Inflammatory macrophage (primary cell): ENCODE results near the gene TRIM3.

ENCODE experiments used
- DNase-seq, 2 donors: peaks; one replicate each; pipeline ENCODE4 v3.0.0-alpha.2; 2020 to 2022

The TRIM3 gene

DNA sequence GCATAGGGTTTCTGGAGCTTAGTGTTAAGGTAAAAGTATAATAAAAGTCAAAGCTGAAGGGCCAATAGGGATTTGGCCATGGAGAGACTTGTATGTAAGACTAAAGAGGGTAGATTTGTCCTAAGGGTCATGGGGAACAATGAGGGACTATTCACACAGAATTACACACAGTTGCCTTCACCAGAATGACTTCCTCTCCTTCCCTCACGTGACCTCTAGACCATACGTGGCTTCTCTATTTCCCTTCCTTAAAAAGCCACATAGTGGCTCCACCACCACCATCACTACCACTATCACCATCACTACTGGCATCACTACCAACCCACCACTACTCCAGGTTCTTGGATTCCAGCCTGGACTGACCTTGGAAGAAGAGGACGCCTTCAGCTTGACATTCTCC, 35.7 kb downstream of the TRIM3 start:
- DNase-seq, result peak; percentile 76 to 80

GRCh38 chr11:6437423-6437822, 36.3 kb downstream of the TRIM3 start:
- no peak for DNase-seq

- DNase-seq, result no peak
Measured at GRCh38 chr11:6433998-6434660, 39.6 kb downstream of the TRIM3 start.

- DNase-seq, result no peak
Measured at GRCh38 chr11:6431861-6432260, 41.9 kb downstream of the TRIM3 start.

DNA sequence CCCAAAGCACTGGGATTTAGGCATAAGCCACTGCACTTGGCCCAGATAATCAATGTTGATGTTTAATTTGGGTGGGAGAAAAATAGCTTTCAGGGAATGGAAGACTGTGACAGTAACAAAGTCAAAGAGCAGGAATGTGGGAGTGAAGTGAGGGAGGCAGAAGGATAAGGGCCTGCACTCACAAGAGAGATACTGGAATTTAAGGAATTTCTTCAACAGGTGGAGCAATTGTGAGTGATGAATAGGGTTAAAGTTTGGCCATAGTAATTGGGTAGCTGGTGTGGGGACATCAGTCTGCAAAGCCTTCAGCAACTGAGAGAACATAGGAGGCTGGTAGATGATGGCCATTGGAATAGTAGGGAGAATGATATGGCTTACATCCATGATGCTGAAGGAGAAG, 46.2 kb downstream of the TRIM3 start:
- DNase-seq, result no peak

- DNase-seq, result no peak
Measured at GRCh38 chr11:6420677-6421076, 53.1 kb downstream of the TRIM3 start.

DNA sequence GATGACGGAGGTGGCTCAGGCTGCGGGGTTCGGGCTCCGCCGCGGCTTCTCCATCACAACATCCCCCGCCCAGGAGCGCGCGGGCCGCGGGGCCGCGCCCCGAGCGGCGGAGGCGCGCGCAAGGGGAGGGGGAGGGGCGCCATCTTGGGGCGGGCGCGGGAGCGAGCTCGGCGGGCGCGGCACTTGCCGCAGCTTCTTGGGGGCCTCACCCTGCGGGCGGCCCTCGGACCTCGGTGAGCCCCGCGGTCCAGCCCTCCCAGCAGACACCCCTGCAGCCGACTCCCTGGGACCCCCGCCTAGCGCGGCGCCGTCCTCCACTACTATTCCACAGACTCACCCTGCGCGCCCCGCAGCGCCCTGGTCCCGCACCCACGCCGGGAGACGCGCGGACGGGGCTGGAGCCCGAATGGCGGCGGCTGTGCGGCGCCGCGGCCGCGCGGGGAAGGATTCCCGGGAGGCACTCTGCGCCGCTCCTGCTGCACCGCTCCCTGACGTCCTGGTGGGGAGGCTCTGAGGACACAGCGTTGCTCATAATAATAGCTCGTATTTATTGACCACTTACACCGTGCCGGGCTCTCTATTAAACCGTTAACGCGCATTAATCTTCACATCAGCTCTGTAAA, 54.6 kb downstream of the TRIM3 start, which contains the start of gene APBB1:
Gene APBB1, minus strand, starts transcription at position 86 of the 623 bp plus-strand sequence. CDS start 7,747 bp downstream, outside the sequence.
- peak in 1 of 2 donors; percentile 25 for DNase-seq

GRCh38 chr11:6418557-6419008, 55.2 kb downstream of the TRIM3 start:
- DNase-seq, result no peak

DNA sequence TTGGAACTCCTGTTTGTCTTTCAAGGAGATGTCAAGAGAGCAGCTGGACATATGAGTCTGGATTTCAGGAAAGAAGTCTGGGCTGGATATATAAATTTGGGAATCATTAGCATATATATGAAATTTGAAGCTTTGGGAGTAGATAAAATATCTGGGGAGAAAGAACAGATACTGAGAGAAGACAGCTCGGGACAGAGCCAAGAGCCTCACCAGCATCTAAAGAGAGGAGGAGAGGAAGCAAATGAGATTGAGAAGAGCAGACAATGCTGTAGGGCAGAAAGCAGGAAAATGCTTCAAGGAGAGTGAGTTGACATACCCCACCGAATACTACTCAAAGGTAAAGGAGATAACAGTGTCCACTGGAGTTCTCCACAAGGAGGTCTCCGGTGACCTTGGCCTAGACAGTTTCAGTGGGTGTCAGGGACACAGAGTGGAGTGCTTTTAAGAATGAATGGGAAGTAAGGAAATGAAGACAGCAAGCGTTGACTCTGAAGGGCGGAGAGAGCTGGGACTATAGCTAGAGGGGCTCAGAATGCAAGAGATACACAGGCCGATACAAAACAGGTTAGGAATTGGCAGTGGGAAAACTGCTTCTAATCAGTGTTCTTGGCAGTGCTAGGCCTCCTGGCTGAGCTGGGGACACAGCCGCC, 55.7 kb downstream of the TRIM3 start:
- DNase-seq, result no peak

DNA sequence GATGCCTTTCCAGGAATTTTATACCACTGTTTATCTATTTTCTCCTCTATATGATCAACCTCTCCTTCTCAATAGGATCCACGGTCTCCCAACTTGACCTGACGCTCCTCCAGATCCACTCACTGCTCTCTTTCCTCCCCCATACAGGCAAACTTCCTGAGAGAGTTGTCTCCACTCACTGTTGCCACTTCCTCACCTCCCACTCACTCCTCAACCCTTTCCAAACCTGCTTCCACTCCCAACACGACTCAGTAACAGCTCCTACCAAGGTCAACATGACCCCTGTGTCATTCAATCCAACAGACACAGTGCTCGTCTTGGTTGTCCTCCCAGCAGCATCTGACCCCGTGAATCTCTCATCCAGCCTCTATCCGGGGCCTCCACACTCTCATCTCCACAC, 57.9 kb downstream of the TRIM3 start:
- peak; percentile 50 to 64 for DNase-seq

DNA sequence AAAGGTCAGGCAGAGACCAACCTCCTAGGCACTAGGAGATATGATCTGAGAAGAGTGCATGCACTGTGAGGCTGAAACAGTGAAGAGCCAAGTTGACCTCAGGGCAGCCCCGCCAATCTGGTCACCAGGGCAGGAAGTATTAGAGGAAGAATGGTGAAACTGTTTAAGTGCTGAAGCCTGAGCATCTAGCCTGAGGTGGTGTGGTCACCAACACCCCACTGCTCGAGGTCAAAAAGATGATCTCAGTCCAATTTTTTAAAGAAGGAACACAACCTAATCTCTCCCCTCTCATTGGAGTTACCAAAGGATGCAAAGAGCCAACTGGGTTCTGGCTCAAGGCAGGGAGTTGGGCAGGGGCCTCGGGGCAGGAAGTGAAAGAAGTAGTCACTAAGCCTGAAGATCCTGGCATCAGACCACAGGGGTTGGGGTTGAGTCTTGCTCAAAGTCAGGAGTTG, 58.8 kb downstream of the TRIM3 start:
- peak; percentile 68 to 85 for DNase-seq

GRCh38 chr11:6413791-6414201, 59.9 kb downstream of the TRIM3 start:
- DNase-seq, result no peak

GRCh38 chr11:6411594-6412031, 62.1 kb downstream of the TRIM3 start:
- no peak for DNase-seq

GRCh38 chr11:6410695-6411430, 62.9 kb downstream of the TRIM3 start:
- DNase-seq, result no peak

- DNase-seq, result no peak
Measured at GRCh38 chr11:6406370-6406769, 67.4 kb downstream of the TRIM3 start.

DNA sequence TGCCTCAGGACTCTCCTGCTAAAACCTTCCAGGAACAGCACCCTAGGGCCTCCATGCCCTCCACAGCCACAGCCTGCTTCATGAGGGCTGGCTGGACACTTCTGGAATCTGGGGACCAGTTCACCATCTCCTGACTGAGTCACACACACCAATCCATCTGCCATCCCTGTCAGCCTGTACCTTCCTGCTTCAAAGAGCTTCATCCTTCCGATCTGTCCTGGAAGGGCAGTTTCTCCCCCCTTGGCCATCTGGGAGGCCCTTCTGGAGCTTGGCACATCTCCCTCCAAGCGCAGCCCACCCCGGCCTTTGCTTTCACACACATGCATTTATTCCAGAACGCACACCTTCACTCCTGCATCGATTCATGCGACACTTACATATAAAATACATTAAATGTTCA, 67.9 kb downstream of the TRIM3 start:
- no peak for DNase-seq

- DNase-seq, result no peak
Measured at GRCh38 chr11:6405052-6405667, 68.6 kb downstream of the TRIM3 start.

- DNase-seq, result no peak
Measured at GRCh38 chr11:6404342-6405051, 69.2 kb downstream of the TRIM3 start.

GRCh38 chr11:6403539-6403938, 70.2 kb downstream of the TRIM3 start:
- DNase-seq, result no peak

GRCh38 chr11:6402561-6402981, 71.2 kb downstream of the TRIM3 start:
- DNase-seq, result no peak

DNA sequence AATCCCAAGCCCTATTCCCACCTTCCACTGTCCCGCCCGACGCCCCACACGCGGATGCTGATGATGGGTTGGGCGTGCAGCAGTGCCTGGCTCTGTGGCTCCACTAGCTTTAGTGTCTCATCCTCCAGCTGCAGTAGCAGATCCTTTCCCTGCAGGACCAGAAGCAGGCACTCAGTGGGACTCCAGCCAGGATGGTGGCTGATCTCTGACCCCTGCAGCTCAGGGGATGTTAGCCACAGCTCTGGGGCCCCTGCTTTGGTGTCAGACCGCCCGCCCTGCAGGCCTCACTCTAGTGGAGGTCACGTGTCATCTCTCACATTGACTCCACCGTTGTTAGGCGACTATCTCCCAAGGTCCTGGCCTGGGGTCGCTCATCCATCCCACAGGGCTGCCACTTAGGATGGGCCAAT, 71.7 kb downstream of the TRIM3 start:
- no peak for DNase-seq

GRCh38 chr11:6401464-6401863, 72.3 kb downstream of the TRIM3 start:
- DNase-seq, result no peak
